ENCODE results near the gene IPO4.
"Not testable (repeated sequence)": the region's sequence is repeated elsewhere in the genome, so short reads cannot be mapped to it uniquely, and the experiment has no call there.

The IPO4 gene, protein sequence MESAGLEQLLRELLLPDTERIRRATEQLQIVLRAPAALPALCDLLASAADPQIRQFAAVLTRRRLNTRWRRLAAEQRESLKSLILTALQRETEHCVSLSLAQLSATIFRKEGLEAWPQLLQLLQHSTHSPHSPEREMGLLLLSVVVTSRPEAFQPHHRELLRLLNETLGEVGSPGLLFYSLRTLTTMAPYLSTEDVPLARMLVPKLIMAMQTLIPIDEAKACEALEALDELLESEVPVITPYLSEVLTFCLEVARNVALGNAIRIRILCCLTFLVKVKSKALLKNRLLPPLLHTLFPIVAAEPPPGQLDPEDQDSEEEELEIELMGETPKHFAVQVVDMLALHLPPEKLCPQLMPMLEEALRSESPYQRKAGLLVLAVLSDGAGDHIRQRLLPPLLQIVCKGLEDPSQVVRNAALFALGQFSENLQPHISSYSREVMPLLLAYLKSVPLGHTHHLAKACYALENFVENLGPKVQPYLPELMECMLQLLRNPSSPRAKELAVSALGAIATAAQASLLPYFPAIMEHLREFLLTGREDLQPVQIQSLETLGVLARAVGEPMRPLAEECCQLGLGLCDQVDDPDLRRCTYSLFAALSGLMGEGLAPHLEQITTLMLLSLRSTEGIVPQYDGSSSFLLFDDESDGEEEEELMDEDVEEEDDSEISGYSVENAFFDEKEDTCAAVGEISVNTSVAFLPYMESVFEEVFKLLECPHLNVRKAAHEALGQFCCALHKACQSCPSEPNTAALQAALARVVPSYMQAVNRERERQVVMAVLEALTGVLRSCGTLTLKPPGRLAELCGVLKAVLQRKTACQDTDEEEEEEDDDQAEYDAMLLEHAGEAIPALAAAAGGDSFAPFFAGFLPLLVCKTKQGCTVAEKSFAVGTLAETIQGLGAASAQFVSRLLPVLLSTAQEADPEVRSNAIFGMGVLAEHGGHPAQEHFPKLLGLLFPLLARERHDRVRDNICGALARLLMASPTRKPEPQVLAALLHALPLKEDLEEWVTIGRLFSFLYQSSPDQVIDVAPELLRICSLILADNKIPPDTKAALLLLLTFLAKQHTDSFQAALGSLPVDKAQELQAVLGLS

DNA sequence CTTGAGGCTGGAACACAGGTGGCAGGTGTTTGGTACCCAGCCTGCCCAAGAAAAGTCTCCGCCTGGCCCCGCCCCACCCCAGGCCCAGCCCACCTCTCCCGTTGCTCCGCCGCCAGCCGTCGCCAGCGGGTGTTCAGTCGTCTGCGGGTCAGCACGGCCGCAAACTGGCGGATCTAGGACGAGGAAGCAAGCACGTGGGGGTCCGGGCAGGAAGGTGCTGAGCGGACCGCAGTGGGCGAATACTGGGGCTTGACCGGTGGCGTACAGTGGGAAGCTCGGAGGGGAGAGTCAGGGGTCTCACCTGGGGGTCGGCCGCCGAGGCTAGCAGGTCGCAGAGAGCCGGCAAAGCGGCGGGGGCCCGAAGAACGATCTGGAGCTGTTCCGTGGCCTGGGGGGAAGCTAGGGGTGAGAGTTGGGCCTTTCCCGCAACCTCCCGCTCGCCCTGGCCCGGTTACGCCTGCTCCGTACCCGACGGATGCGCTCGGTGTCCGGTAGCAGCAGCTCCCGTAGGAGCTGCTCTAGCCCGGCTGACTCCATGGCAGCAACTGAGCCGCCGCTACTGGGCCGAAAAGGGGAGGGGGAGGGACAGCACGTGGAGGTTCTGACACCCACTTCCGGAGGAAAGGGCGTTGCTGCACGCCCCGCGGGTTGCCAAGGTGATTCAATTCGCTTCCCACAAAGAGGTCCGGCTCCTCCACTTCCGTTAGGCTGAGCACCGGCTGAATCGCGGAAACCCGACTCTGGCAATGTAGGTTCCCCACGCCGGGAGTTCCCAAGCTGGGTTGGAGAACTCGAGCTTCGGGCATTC, at the start of gene IPO4:
Gene IPO4, minus strand, starts transcription at position 566 of the 808 bp plus-strand sequence. Its CDS starts 29 bp downstream, at position 537.
- DNase-seq (ENCODE audit: low read depth), result peak; percentile 90

DNA sequence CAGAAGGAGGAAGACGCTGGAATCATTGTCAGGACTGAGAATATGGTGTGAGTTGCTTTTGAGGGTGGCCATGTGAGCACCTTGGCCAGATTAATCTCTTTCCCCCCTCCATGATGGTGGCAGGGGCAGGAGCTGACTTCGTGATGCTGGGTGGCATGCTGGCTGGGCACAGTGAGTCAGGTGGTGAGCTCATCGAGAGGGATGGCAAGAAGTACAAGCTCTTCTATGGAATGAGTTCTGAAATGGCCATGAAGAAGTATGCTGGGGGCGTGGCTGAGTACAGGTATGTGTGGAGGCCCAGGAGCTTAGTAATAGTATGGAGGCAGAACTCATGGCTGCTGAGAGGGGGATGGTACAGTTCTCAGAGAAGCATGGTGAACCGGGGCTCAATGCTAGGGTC, 49.5 kb upstream of the IPO4 start:
- DNase-seq (ENCODE audit: low read depth), result no peak

DNA sequence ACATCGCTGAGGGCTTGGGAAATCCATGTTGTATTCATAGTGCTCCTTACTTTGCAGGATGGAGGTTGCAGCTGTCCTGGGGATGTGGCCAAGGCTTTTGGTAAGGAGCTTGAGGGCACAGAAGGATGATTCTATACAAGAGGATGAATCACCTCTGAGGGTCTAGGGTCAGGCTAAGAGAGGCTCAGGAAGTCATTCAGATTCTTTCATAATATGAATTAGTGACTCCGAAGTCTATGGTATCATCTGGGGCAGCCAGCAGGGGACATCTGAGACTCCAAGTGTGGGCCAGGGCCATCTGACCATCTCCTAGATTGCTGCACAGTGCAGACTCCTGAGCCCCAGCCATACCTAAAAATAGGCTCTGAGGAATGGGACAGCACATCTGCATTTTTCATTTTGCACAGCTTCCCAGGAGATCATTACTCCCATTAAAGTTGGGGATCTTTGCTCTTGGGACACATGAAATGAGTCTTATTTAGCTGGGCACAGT, 48.9 kb upstream of the IPO4 start:
- DNase-seq (ENCODE audit: low read depth), result no peak

DNA sequence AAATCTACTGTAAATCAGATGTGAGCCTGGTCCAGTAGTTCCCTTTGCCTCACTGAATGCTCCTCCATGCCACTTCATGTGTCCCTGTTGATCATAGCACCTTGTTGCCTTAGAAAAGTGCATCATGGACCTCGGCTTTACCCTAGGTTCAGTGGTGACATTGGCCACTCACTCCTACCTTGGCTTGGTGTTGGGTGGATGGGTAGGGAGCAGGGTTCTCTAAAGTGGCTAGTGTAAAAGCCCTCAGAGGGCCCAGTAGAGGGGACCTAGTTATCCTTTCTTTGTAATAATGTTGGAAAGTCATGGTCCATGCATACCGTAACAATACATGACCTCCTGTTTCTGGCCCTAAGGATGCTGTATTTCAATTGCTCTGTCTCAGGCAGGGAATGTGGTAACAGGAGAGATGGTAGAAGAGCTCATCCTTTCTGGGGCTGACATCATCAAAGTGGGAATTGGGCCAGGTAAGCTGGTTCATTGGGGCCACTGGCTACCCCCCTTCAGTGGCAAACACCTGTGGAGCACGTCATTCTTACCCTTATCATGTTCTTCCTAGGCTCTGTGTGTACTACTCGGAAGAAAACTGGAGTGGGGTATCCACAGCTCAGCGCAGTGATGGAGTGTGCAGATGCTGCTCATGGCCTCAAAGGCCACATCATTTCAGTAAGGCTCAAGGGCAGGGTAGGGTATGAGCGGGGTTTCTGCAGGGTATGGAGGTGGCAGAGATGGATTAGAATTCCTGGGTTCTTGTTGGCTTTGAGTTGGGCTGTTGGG, 48.3 kb upstream of the IPO4 start:
- DNase-seq (ENCODE audit: low read depth), result no peak

DNA sequence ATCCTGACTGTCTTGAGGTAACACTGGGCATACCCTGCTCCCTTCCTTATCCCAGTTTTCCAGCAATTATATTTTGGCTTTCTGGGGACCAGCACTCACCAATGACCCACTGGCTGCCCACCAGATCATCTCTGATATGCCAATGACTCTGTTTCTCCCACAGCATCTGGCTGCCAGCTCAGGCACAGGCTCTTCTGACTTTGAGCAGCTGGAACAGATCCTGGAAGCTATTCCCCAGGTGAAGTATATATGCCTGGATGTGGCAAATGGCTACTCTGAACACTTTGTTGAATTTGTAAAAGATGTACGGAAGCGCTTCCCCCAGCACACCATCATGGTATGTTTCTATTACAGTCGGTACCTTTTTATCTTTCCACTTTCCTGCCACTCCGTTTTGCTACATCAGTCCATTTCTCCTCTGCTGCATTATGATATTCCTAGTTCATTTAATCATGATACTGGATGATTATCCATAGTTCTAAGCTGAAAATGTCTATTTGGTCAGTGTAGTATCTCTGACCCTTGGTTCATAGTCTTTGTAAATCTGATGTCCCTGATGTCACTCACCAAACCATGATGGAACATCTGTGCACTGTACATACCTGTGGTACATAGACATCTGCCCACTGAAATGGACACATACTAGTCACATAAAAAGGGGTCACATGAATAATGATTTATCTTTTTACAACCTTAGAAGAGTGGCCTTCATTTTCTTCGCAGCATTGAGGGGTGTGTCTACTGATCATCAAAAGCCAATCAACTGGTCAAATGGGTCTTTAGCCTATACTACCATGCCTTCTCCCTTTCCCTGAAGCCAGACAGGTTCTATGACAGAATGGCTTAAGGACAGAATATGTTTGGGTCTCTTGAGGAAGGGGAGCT, 47.4 kb upstream of the IPO4 start:
- DNase-seq (ENCODE audit: low read depth), result no peak

DNA sequence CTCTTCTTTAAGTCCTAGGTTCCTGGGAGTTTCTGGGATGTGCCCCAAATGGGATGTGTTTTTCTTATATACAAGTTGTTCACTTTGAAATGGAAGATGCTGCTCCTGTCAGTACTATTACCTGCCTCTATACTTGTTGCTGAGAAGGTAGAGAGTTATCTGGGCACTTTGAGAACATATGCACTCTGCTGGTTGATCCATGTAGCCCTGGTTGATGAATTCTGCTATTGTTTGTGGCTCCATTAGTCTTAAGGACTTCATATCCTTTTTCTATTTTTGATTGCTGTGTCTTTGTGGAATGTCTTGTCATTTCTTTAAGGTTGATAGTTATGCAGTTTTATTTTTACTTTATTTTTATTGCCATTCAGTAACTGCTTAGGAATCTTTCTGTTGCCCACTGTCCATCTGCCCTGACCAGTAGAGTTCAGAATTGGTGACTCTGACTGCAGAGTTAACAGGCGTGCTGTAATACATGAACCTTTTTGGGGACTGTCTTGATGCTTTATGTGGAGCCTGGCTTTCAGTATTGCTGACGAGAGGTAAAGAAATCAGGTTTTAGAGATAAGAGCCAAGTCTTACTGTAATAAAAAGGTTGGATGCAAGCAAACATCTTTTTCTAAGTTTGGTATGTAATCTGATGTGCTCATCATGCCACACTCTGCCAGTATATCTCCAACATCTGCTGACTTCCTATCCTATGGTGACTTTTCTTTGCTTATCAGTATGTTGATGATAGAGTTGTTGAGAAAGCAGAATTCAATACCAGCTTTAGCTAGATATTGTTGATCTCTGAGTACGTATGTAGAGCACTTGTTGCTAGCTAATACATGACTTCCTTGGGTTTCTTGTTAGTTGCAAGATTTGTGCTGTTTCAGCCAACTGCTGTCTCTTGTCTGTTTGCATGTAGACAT, 45.7 kb upstream of the IPO4 start:
- no peak for DNase-seq (ENCODE audit: low read depth)

DNA sequence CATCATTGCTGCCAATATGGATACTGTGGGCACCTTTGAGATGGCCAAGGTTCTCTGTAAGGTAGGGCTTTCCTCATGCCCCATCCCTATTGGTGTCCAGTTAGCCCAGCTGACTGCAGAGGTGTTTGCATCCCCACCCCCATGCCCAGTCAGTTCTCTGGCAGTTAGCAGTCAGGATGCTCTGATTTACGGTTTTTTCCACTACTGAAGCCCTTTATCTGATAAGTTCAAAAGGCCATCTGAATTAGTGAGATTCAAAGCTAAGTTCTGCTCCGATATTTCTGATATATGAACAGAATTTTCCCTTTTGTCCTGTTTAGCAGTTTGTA, 44.9 kb upstream of the IPO4 start:
- no peak for DNase-seq (ENCODE audit: low read depth)

DNA sequence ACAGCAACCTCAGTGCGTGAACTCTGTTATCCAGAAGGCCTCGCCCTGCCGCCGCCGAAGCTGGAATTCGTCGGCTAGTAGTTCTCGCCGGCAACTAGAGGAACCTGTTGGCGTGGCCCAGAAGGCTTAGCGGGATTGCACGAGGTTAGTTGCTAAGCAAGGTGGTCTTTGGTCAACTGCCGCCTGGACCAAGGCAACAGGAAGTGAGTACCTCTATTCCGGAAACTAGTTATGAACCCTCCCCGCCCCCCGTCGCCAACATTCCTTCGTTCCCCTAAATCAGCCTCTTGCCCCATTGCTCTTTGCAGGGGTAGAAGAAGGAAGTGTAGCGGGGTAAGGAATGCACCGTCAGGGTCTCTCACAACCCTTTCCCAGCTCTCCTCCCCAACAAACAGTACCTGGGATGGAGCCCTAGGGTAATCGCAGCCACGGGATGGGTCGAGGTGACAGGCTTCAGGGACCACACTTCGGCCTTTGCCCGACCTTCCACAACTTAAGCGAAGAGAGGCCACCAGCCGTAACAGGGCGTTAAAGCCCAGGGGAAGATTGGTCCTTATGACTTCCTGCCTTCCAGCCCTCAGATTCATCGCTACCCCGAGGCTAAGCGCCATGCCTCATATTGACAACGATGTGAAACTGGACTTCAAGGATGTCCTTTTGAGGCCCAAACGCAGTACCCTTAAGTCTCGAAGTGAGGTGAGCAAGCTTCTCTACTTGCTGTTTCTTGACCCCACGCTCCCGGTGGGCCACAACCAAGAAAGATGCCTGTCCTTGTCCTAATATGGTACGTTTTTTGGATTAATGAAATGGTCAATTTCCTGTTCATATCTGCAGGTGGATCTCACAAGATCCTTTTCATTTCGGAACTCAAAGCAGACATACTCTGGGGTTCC, 44.3 kb upstream of the IPO4 start, which contains the start of gene GMPR2:
Gene GMPR2, plus strand, starts transcription at position 285 of the 893 bp plus-strand sequence. Its CDS starts 325 bp downstream, at position 610.
- DNase-seq (ENCODE audit: low read depth), result no peak

DNA sequence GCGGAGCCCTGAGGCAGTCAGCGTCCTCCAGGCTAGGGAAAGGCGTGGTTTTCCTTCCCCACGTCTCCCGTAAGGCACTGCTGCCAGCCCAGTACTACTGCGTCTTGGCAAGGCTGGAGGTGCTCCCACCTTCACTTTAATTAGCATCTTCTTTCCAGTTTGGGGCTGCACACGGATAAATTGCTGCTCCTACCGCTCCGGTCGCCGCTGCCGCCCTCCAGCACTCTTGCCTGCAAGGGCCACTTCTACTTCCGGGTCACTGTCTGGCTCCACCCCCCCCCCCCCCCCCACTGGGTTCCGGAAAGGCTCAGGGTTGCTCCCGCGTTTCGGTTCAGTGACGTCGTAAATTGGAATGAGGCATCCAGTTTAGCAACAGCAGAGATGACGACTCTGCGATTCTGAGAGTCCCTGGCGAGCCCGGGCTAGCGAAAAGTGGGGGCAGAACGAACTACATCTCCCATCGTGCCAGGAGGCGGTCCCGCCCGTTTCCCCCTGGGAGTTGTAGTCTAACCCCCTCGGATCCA, 43.6 kb upstream of the IPO4 start, which contains the start of gene NEDD8:
Gene NEDD8, minus strand, starts transcription at position 247 of the 524 bp plus-strand sequence. Its CDS starts 100 bp downstream, at position 147.
- peak; percentile 80 for DNase-seq (ENCODE audit: low read depth)

DNA sequence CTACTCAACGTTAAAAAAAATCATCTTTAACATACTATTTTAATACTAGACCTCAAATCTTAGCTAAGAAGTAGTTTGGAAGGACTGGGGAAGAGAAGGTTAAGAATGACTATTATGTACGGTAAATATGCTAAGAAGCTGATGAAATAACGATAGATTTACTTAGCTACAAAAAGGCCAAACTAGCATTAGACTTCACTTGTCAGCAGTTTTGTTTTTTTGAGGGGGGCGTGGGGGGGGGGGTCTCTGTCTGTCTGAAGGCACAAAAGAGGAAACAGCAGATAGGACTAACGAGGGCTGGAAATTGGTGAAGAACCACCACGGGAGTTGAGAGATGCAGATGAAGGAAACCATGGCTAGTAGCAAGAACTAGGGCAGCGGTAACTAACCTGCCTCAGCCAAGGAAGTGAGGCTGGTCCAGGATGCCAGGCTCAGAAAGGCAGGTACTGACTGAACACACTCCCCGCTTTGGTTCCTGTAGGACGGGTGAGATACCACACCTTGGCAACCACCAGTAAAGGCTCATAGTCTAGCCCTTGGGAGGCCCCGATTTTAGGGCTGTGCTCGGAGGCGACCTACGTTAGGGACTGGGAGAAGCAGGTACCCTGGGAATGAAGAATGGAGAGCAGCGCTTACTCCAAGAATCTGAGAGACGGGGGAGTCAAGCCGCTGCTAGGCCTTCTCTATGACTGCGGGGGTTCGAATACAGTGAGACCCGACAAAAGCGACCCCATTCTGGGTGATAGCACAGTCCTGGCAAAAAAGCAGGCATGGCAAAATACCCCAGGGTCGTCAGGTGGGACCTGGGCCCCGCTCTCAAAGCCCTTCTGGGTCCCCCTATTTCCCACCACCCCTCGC, 42.9 kb upstream of the IPO4 start:
- DNase-seq (ENCODE audit: low read depth), result no peak

DNA sequence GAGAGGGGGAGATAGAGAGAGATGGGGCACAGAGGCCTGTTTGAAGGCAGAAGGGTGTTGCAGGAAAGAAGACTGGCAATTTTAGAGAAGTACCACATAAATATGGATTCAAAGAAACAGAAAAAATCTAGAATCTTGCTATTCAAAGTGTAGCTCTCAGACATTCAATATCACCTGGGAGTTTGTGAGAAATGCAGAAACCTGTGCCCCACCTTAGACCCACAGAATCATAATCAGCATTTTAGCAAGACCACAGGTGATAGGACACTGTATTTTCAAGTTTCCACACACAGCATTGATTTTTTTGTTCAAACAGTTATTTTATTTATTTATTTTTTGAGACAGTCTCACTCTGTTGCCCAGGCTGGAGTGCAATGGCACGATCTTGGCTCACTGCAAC, 40.3 kb upstream of the IPO4 start:
- no peak for DNase-seq (ENCODE audit: low read depth)

DNA sequence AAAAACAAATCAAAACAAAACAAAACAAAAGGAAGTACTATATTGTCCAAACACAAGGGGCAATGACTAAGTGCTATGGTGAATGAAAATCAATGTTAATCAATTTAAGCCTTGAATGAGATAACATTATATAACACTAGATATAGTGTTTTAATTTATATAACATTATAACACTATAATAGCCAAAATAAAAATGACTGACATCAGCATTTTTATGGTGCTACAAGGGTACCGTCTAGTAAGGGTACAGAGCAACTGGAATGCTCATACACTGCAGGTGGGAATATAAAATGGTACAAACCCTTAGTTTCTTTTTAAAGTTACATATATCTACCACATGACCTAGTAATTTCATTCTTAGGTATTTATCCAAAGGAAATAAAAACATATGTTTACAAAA, 37.9 kb upstream of the IPO4 start:
- DNase-seq (ENCODE audit: low read depth), result no peak

DNA sequence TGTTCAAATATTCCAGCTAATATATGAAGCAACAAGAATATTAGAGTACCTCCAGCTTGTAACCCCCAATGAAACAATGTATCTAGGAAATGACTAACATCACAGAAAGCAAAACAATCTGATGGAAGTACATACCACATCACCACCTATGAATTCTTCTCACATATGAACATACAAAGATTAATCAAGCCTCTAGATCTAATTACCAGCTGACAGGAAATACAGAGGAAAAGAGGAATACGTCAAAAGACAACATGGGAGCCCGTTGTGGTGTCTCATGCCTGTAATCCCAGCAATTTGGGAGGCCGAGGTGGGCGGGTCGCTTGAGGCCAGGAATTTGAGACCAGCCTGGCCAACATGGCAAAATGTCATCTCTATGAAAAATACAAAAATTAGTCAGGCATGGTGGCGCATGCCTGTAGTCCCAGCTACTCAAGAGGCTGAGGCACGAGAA, 36.0 kb upstream of the IPO4 start:
- no peak for DNase-seq (ENCODE audit: low read depth)

DNA sequence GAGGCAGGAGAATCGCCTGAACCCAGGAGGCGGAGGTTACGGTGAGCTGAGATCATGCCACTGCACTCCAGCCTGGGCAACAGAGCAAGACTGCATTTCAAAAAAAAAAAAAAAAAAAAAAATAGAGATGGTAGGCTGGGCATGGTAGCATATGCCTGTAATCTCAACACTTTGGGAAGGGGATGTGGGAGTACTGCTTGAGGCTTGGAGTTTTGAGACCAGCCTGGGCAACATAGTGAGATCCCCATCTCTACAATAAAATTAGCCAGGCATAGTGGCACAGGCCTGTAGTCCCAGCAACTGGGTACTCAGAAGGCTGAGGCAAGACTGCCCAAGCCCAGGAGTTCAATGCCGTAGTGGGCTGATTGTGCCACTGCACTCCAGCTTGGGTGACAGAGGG, 34.4 kb upstream of the IPO4 start:
- DNase-seq (ENCODE audit: low read depth), result not testable (repeated sequence)

DNA sequence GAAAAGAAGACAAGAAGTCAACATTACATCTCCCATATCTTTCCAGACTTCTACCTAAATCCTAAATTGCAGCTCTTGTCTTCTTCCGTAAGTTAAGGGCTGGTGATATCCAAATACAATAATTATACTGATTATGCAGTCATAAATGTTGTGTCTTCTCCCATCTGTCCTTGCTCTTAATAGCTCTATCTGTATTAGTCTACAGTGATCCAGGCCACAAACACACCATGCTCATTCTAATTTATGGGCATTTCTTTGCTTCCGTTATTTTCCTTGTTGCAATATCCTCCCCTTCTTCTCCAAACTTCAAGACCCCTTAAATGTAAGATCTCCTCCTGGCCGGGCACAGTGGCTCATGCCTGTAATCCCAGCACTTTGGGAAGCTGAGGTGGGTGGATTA, 30.9 kb upstream of the IPO4 start:
- no peak for DNase-seq (ENCODE audit: low read depth)

DNA sequence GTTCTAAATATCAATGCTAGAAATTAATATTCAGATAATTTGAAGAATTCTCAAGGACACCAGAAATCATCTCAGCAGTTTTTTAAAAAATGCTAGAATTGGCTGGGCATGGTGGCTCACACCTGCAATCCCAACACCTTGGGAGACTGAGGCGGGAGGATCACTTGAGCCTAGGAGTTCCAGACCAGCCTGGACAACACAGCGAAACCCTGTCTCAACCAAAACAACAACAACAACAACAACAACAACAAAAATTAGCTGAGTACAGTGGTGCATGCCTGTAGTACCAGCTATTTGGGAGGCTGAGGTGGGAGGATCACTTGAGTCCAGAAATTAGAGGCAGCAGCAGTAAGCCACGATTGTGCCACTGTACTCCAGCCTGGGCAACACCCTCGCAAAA, 30.5 kb upstream of the IPO4 start:
- no peak for DNase-seq (ENCODE audit: low read depth)

All from activated T-cell treated with anti-CD3 and anti-CD28 coated beads for 1 hour (primary cell).